ENCODE data around the gene PPT2. TPM values are rescaled to one million over a fixed set of nuclear protein-coding genes. Genes with fewer than 3 reads are reported as not detected.

Gene PPT2, protein sequence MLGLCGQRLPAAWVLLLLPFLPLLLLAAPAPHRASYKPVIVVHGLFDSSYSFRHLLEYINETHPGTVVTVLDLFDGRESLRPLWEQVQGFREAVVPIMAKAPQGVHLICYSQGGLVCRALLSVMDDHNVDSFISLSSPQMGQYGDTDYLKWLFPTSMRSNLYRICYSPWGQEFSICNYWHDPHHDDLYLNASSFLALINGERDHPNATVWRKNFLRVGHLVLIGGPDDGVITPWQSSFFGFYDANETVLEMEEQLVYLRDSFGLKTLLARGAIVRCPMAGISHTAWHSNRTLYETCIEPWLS
- total RNA-seq (2014; rRNA removed; shearing (Covaris generic)): 11.3 and 12.3 TPM in 2 replicates

DNA sequence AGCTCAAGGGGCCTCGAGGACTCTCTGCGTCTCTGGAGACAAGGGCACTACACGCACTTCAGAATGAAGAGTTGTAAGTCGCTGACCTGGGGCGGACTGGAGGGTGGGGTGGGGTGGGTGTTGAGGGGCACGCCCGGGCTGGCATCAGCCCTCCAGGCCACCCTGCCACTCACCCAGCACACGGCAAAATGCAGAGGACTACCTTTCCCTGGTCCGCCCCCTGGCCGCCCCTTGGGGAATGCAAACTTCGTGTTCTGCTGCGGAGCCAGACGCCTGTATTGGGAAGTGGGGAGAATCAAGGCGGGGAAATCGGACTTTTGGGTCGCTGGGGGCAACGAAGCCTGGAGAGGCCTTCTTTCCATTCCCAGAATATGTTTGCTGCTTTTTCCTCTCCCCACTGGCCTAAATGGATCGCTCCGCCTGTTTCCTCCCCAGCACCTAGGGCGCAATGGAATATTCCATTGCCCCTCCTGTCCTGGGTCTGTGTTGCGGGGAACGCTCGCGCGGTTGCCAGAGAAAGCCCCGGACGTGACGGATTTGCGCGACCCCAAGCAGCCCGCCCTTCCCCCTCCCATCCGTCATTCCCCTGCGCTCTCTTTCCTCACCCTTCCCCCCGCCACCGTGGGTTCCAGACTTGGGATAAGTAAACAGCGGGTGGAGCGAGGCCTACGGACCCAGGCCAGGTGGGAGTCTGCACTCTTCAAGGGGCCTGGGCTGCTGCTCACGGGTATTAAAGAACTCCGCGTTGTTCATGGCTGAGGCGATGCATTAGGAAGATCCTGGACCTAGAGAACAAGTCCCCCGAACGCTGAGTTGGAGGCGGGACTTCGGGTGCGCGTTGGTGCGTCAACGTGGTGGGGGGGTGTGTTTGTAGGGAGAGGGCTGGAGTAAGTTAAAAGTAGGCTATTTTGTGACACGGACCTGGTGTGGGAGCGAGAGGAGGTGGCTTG, at the start of gene PPT2:
Gene PPT2, plus strand, starts transcription at position 578 of the 950 bp plus-strand sequence. CDS start 454 bp downstream, outside the sequence.
- DNase-seq (ENCODE audit: low read depth): peak; percentile 87

DNA sequence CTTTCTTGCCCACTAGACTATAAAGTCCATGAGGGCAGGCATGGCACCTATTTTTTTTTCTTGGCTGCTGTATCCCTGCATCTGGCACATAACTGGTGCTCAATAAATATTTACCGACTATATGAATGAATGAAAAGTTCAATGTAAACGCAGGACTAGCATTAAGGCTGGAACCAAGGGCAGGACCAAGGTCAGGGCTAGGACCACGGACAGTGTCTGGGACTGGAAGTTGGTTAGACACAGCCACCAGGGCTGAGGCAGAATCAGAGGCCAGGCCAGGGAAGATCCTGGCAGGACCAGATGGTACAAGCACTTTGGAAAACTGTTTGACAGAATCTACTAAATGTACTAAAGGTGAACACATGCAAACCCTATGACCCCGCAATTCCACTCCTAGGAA, 48.5 kb upstream of the PPT2 start:
- no peak for DNase-seq (ENCODE audit: low read depth)

DNA sequence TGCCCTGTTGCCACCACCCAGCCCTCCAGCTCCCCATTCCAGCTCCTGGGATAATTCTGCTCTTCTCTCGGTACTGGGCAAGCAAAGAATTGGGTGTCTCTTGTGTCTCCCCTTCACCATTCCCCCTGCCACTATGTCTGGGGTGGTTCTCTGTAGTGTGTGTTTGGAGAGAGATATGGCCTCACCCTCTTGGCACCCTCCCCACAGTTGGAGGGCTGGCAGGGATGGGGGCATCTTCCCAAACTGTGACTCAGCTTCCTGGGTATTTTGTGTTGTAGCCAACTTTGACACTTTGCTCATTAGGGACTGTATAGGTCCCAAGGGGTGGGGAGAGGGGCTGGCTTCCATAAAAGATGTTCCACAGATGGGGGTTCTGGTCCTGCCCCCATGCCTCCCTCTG, 46.5 kb upstream of the PPT2 start:
- DNase-seq (ENCODE audit: low read depth): peak; percentile 60

DNA sequence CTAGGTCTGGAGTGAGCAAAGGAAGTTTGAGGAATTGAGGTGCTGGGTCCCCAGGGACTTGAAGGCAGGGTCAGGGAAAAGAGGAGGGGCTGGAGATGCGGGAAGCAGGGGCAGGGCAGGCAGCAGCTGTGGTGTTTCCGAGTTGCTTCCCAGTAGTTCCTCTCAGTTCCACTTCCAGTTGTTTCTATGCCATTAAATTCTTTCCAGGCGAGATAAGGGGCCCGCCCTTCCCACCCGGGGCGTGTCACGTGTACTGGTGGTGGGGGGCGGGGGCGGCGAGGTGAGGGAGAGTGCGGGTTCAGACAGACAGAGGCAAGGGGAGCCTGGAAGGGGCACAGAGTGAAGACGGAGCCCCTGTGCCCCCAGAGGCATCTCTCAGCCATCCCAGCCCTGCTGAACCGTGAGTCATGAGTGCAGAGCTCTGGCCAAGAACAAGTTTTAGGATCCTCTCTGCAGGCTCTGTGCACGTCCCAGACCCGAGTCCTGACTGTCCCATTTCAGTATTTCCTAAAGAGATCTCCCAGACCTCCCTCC, 45.8 kb upstream of the PPT2 start:
- DNase-seq (ENCODE audit: low read depth): peak; percentile 62

DNA sequence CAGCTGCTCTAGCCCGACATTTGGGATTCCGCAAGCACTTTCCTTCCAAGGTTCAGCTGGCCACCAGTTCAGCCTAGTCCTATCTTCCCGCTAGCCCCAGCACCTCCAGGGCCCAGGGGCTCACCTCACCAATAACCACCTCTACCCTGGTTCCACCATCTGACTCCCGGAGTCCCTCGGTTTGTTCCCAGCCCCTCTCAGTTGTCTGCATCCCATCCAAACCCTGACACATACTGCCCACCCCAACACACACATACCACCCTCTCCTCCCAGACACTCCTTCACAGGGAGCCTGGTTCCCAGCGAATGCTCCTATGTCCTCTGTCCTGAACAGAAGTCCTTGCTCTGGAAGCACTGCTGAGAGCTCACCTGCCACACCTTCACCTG, 45.2 kb upstream of the PPT2 start:
- DNase-seq (ENCODE audit: low read depth): no peak

DNA sequence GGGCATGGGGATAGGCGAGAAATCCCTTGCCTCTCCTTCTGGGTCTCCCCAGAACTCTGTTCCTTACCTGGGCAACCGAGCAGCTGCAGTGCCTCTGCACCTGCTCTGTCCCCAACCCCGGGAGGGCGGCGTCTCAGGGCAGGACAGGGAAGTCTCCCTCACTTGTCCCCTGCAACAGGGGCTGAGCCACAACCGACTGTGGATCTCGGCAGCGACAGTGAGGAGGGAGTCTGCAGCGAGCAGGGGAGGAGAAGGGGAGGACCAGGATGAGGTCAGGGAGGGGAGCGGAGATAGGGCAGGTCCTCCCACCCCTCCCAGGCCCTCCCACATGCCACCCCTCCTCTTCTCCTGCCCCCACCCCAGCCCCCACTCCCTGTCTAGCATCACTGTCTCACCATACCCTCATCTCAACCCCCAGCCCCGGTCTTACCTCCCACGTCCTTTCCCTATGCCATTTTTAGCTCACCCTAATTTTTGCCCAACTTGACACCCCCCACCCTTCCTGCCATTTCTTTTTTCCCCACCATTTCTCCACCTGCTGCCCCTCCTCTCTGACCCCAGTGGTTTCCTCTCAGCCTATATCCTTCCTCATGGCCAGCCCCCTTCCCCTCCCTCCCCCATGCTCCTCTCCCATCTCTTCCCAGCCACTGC, 44.7 kb upstream of the PPT2 start, which contains the start of gene TNXB:
Gene TNXB, minus strand, starts transcription at position 225 of the 651 bp plus-strand sequence. CDS start 11,140 bp downstream, outside the sequence.
- DNase-seq (ENCODE audit: low read depth): no peak

DNA sequence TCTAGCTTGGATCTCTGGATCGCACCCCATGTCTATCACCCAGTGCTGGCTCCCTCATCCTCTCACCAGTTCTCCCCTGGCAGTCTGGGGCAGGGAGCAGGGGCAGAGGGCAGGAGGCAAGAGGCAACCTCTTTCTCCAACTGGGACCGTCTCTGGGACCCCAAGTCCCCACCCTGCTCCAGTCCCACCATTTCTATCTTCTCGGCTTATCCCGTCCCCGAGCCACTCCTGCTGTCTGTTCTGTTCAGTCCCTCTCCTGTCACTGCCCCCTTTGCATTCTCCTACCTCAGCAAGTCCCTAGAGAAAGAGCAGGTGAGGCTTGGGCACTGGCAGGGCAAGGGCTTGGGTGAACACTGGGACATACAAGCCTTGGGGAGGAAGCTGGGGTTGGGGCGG, 44.2 kb upstream of the PPT2 start:
- DNase-seq (ENCODE audit: low read depth): no peak

DNA sequence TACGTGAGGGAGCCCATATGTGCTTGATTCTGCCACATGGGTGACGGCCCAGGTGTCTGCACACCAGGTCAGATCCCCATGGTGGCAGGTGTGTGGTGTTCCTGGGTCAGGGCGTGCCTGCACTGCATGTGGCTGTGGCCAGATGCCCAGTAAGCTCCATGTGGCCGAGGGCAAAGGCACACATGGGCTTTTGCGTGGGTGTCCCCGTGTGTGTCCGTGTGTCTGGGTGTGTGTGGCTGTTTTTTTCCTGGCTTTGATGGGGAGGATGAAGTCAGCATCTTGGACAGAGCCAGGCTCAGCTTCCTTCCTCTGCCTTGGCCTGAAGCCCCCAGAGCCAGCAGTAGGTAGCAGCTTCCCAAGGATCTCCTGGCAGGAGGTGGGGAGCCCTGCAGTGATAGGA, 43.3 kb upstream of the PPT2 start:
- no peak for DNase-seq (ENCODE audit: low read depth)

DNA sequence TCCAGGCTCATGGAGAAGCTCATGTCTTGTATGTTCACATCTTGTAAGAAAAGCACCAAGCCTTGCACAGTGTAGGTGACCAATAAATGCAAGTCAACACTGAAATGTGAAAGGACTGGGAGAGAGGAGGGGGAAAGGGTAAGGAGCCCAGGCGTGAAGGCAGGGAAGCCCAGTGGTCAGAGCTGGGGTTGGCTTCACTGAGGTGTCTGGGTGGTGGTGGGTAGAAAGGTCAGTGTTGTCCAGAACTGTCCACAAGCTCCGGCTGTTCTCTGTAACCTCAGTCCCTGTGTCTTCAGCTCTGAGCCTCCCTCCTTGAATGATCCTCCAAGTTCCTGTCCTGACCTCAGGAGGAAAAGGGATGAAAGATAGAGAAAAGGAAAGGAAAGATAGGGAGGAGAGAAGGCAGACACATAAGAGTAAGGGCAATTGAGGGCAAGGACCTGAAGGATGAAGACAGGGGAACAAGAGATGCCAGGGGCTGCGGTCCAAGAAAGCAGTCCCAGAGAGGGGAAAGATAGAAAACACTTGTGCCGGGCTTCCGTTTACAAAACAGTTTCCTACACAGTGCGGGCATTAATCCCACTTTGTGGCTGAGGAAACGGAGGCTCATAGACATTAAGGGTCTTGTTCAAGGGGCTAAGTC, 42.4 kb upstream of the PPT2 start:
- no peak for DNase-seq (ENCODE audit: low read depth)

DNA sequence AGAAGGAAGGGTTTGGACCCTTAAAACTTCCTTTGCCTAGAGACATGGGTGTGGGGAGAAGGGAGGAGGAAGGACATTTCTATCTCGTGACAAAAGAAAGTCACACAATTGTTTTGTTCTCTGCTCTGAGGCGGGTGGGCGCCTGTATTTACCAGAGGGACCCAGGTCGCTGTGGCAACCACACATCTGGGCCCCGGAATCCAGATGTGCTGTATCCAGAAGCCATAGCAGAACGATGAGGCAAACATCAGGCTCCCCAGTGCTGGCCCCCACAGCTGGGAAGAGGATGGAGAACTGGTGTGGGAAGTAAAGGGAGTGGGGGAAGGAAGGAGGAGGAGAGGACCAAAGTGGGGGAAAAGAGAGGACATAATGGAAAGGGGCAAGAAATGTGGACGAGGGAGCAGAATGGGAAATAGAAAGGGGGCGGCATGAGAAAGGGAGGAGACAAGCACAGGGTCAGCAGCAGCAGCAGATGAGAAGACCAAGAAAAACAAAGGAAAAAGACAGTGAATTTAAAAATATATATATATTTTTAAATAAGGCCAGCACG, 41.4 kb upstream of the PPT2 start:
- no peak for DNase-seq (ENCODE audit: low read depth)

DNA sequence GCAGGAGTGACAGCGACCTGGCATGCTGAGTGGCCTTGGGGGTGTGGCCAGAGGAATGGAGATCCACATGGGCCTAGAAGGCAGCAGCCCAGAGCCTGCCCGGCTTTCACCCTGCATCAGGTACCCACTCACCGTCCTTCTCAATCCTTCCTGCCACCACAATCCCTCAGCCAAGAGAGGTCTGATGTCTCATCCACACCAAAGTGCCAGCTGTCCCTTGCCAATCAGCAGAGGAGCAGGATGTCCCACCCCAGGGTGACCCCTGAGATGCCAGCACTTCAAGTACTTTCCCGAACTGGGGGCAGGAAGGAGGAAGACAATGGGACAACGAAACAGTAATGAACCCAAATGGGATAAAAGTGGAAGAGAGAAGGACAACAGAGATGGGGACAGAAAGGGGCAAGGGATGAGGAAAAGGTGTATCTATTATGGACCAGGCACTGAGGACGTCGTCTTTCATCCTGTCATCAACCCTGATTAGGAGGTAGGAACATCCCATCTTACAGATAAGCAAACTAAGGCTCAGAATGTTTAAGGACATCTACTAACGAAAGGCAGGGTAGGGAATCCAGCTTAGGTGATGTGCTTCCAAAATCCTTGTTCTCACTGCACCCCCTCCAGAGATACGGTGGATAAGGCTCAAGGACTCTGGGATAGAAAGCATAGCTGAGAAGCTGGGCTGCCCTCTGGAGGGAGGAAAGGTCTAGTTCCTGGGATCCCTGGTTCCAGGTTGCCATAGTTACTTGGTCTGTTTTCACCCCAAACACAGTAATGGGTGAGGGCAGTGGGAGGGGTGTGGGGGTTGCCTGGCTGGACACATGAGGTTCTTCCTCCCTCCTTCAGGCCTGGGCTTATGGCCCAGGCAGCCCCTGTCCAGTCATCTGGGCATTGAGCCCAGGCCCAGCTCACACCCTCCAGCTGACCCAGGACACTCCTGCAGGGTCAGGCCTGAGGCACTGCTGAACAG, 40.3 kb upstream of the PPT2 start:
- DNase-seq (ENCODE audit: low read depth): peak; percentile 99

DNA sequence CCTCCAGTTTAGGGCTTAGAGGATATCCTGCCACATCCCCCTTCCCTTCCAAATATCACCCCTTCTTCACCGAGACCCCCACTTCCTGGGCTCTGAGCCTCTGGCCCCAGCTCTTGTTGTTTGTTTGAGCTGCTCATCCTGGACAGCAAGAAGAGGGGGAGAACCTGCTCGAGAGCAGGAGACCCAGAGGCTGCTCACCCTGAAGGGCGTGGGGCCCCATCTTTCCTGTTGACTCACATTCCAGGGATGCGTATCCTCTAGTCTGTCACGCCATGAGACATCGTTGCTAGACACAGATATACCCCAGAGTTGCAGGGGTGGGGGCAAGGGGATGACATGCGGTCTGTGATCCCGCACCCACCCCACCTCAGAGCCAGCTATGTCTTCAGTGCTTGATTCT, 39.1 kb upstream of the PPT2 start:
- DNase-seq (ENCODE audit: low read depth): peak; percentile 81

DNA sequence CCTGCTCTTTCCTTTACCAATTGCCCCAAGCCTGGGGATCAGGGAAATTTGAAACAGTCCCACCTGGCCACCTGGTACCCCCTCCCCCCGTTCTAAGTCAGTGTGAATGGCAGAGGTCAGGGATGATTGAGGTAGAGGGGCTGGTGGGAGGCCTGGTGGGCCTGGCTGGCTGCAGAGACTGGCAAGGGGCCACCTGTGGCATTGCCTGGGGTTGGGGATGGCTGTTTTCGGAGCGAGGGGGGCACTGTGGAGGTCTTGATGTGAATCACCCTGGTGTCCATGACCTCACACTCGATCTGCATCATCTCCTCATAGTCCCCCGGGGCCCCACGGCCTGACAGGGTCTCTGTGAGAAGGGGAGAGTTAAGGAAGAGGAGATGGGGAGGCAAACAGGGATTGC, 38.3 kb upstream of the PPT2 start:
- no peak for DNase-seq (ENCODE audit: low read depth)

DNA sequence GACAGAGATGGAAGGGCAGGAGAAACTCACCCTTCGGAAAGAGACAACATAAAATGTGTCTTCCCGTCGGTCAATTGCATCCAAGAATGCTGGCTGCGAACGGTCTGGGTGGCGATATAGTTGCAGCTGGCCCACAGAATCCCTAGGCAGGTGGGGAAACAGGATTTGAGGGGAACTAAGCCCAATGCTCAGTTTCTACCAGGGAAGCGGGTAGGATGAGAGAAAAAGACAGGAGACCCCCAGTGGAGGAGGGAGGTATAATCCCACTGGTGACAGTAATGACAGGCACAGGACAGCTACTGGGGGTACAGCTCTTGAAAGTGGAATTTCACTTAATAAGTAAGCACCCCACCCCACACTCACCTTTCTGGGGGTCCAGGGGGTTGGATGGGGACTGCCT, 37.3 kb upstream of the PPT2 start:
- DNase-seq (ENCODE audit: low read depth): peak; percentile 38

DNA sequence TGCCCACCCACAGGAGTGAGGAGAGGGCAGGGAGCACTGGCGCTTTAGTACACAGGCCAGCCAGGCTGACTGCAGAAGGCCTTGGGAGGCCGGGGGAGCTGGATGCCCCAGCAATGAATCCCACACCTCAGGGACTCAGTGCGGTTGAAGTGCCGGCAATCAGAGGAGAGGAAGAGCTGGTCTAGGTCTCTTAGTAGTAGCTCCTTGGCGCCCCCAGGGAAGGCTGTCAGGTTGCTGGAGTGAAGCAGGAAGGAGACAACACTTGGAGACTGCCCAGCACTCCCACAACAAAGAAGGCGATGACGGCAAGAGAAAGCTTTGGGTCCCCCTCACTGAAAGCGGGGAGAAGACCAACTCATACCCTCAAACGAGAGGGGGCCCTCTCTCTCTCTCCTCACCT, 36.5 kb upstream of the PPT2 start:
- no peak for DNase-seq (ENCODE audit: low read depth)

DNA sequence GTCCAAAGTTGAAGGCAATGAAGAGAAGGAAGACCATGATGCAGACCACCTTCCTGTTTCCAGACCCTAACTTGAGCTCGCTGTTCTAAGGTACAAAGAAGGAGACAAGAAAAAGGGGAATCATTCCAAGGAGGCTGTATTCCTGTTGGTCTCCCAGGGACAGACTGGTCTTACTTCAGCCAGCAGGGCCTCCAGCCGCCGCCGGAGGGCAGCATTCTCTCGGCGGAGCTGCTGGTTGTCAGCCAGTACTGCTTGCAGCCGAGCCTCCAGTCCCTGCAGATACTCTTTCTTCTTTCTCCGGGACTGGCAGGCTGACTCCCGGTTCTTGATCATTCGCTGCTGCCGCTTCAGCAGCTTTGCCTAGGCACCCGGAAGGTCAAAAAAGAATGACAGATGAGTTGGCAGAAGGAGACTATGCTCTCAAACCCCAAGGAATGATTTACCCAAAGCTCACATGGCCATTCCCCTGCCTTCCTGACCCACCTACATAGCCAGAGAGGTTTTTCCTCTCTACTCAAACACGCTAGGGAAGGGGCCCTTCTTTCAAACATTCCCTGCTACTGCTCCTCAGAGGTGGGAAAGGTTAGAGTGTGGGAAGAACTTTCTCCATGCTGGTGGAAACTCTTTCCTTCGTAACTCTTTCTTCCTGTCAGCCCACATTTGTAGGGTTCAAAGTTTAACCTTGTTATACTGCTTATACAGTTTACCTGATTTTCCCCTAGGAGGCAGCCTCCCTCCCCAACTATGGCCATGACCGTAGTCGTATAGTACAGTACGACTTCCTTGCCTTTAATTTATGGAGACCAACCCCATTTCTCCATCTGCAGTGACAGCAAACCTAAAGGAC, 34.9 kb upstream of the PPT2 start:
- peak; percentile 83 for DNase-seq (ENCODE audit: low read depth)

DNA sequence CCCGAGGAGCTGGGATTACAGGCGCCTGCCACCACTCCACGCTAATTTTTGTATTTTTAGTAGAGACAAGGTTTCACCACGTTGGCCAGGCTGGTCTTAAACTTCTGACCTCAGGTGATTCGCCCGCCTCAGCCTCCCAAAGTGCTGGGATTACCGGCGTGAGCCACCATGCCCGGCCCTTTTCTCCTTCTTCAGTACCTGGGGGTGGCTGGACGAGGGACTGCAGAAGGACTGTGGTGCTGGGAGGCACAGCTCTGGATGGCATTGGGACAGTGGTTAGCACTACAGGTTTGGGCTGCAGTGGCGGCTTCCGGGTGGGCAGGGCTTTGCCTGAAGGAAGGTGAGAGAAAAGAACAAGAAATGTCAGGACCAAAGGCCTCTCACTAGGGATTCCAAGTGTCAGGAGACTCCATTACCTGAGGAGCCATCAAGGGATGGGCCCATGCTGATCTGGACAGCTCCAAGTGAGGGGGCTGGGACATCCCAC, 33.3 kb upstream of the PPT2 start:
- no peak for DNase-seq (ENCODE audit: low read depth)

DNA sequence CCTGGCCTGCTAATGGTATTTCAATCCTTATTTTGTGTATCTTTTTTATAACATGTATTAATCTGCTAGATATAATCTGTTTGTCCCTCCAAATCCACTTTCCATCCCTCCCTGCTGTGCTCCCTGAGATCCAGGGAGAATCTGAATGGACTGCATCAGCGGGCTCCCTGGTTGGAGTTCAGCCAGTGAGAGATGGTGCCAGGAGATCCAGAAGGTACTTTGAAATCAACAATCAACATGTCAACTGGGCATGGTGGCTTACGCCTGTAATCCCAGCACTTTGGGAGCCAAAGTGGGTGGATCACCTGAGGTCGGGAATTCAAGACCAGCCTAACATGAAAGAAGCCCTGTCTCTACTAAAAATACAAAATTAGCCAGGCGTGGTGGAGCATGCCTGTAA, 30.3 kb upstream of the PPT2 start:
- no peak for DNase-seq (ENCODE audit: low read depth)

DNA sequence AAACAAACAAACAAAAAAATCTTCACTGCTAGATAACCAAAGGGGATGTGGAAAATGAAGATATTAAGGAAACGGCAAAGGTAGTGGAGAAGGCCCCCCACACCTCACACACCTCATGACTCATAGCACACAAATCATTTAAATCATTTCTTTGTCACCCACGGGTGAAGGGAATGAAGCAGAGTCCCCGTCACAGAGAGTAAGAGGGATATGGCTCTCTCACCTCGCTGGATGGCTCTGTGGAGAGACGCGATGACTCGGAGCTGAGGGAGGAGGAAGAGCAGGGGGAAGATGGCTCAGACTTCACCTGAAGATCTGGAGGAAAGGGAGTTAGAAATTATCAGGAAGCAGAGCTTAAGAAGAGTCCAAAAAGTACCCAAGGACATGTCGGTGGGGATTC, 27.1 kb upstream of the PPT2 start:
- no peak for DNase-seq (ENCODE audit: low read depth)
